ENCODE data around the gene MSH5. TPM values are rescaled to one million over a fixed set of nuclear protein-coding genes. Genes with fewer than 3 reads are reported as not detected.

MSH5 gene
- total and polyA plus RNA-seq, 2 of the 13 experiments (the other 11 are each of a cell fraction or from before 2014, with no cell fraction given), result 10.2 to 38.7 TPM

DNA sequence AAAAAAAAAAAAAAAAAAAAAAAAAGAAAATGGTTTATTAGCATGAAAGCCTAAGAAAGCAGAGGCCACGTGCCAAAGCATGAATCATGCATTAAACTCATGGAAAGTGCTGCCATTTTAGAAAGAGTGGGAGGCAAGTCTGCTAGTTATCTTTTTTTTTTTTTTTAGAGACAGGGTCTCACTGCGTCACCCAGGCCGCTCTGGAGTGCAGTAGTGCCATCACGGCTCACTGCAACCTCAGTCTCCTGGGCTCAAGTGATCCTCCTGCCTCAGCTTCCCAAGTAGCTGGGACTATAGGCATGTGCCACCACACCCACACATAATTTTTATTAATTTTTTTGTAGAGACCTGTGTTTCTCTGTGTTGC is 32.2 kb downstream of the MSH5 start (continued):
- TF ChIP-seq, protein P1, sequence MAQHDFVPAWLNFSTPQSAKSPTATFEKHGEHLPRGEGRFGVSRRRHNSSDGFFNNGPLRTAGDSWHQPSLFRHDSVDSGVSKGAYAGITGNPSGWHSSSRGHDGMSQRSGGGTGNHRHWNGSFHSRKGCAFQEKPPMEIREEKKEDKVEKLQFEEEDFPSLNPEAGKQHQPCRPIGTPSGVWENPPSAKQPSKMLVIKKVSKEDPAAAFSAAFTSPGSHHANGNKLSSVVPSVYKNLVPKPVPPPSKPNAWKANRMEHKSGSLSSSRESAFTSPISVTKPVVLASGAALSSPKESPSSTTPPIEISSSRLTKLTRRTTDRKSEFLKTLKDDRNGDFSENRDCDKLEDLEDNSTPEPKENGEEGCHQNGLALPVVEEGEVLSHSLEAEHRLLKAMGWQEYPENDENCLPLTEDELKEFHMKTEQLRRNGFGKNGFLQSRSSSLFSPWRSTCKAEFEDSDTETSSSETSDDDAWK (CRISPR knock-in tag; IDR thresholded peaks at IDR 0.05), result no peak
- TF ChIP-seq HNF4A (CRISPR knock-in tag; IDR thresholded peaks at IDR 0.05), result no peak
- TF ChIP-seq KLF15 (CRISPR knock-in tag; IDR thresholded peaks at IDR 0.05; ENCODE audit: borderline replicate concordance), result no peak
- TF ChIP-seq, protein P2, sequence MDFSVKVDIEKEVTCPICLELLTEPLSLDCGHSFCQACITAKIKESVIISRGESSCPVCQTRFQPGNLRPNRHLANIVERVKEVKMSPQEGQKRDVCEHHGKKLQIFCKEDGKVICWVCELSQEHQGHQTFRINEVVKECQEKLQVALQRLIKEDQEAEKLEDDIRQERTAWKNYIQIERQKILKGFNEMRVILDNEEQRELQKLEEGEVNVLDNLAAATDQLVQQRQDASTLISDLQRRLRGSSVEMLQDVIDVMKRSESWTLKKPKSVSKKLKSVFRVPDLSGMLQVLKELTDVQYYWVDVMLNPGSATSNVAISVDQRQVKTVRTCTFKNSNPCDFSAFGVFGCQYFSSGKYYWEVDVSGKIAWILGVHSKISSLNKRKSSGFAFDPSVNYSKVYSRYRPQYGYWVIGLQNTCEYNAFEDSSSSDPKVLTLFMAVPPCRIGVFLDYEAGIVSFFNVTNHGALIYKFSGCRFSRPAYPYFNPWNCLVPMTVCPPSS (IDR thresholded peaks at IDR 0.05), result no peak

DNA sequence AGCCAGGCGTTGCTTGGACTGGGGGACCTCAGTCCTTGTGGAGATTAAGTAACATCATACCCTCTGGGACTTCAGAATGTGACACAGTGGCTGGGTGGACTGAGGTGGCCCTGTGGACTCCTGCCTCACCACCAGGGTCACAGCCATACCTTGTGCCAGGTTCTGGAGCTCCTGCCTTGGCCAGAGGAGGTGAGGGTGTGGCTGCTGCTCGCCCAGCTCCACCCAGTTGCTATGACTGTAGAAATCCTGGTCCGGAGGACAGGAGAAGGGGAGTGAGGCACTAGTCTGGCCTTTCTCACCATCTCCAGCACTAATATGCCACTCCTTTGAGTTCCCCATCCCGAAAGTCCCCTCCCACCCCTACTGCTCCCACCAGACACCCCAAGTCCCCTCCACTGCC is 35.4 kb downstream of the MSH5 start:
- ATAC-seq, result peak; percentile 30
- 28% methylated on average over 3 of the region's 4 CpGs for WGBS (ENCODE audit: low lambda C conversion rate)
- intact Hi-C loops (cut with micrococcal nuclease; ENCODE audit: unreplicated experiment), result loop anchor here (10.0 kb wide), 1 partner anchor 150 kb away; the partner anchor contains the start of gene C2
- H2AFZ ChIP-seq (ENCODE audit: low read length), result no peak overlapping the region
- peak overlapping the region in 2 of 3 experiments; percentile 35 to 72; a peak in 4 of 6 replicates for H3K4me3 ChIP-seq (replicated peaks in 1 of 3; ENCODE audit: insufficient read depth in 1 of 3, low read depth in 2 of 3, low read length in 3 of 3)
- in situ Hi-C loops (cut with HindIII; ENCODE audit: extremely low pct_ligation_motif_present, low pct_unique_long_range_greater_than_20kb), result no loop called here
- H3K4me2 ChIP-seq (ENCODE audit: low read depth, low read length), result peak overlapping the region; percentile 88
- peaks cover 7% of the 10 kb centered on the region in 2 experiments; a peak in 4 of 5 replicates for H3K36me3 ChIP-seq (replicated peaks in 1 of 2; ENCODE audit: control insufficient read depth in 1 of 2, insufficient read depth in 2 of 2, low read length in 2 of 2)
- no peak overlapping the region for H3K27ac ChIP-seq (ENCODE audit: extremely low read length, insufficient read depth, low read length)
- H4K20me1 ChIP-seq (ENCODE audit: insufficient read depth, low read length), result no peaks in the 10 kb centered on the region
- H3K27me3 ChIP-seq (ENCODE audit: control insufficient read depth in 1 of 2, insufficient read depth in 2 of 2, low read length in 2 of 2), result no peaks in the 10 kb centered on the region
- H3K9ac ChIP-seq (ENCODE audit: insufficient read depth, low read depth, low read length), result peak overlapping the region; percentile 62; the same call in 1 of the 2 replicates
- TF ChIP-seq, protein P3, sequence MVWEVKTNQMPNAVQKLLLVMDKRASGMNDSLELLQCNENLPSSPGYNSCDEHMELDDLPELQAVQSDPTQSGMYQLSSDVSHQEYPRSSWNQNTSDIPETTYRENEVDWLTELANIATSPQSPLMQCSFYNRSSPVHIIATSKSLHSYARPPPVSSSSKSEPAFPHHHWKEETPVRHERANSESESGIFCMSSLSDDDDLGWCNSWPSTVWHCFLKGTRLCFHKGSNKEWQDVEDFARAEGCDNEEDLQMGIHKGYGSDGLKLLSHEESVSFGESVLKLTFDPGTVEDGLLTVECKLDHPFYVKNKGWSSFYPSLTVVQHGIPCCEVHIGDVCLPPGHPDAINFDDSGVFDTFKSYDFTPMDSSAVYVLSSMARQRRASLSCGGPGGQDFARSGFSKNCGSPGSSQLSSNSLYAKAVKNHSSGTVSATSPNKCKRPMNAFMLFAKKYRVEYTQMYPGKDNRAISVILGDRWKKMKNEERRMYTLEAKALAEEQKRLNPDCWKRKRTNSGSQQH (CRISPR knock-in tag; IDR thresholded peaks at IDR 0.05; ENCODE audit: low read depth), result no peak
- TF ChIP-seq, protein P4, sequence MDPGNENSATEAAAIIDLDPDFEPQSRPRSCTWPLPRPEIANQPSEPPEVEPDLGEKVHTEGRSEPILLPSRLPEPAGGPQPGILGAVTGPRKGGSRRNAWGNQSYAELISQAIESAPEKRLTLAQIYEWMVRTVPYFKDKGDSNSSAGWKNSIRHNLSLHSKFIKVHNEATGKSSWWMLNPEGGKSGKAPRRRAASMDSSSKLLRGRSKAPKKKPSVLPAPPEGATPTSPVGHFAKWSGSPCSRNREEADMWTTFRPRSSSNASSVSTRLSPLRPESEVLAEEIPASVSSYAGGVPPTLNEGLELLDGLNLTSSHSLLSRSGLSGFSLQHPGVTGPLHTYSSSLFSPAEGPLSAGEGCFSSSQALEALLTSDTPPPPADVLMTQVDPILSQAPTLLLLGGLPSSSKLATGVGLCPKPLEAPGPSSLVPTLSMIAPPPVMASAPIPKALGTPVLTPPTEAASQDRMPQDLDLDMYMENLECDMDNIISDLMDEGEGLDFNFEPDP (CRISPR knock-in tag; conservative IDR thresholded peaks at IDR 0.05), result peak; percentile 95
- TF ChIP-seq, protein P5, sequence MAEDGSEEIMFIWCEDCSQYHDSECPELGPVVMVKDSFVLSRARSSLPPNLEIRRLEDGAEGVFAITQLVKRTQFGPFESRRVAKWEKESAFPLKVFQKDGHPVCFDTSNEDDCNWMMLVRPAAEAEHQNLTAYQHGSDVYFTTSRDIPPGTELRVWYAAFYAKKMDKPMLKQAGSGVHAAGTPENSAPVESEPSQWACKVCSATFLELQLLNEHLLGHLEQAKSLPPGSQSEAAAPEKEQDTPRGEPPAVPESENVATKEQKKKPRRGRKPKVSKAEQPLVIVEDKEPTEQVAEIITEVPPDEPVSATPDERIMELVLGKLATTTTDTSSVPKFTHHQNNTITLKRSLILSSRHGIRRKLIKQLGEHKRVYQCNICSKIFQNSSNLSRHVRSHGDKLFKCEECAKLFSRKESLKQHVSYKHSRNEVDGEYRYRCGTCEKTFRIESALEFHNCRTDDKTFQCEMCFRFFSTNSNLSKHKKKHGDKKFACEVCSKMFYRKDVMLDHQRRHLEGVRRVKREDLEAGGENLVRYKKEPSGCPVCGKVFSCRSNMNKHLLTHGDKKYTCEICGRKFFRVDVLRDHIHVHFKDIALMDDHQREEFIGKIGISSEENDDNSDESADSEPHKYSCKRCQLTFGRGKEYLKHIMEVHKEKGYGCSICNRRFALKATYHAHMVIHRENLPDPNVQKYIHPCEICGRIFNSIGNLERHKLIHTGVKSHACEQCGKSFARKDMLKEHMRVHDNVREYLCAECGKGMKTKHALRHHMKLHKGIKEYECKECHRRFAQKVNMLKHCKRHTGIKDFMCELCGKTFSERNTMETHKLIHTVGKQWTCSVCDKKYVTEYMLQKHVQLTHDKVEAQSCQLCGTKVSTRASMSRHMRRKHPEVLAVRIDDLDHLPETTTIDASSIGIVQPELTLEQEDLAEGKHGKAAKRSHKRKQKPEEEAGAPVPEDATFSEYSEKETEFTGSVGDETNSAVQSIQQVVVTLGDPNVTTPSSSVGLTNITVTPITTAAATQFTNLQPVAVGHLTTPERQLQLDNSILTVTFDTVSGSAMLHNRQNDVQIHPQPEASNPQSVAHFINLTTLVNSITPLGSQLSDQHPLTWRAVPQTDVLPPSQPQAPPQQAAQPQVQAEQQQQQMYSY (CRISPR knock-in tag; IDR thresholded peaks at IDR 0.05), result peak; percentile 79
- H3K9me3 ChIP-seq (ENCODE audit: low read length), result no peaks in the 10 kb centered on the region
- no peaks in the 10 kb centered on the region for H3K79me2 ChIP-seq (ENCODE audit: insufficient read depth, low read length)
- POLR2A ChIA-PET, result interaction anchor here (0.9 to 9.0 kb wide), 20 partner anchors 9 to 176 kb away, joined by 3 to 279 read pairs (median 6); partner anchors contain the start of genes ABHD16A, APOM, BAG6 and CLIC1
- no TSS peak for BruUV-seq (replicated peaks)
- peaks cover 59% of the 10 kb centered on the region for H3K4me1 ChIP-seq (ENCODE audit: insufficient read depth, low read length)
- CTCF ChIA-PET (ENCODE audit: low intra/inter-chr PET ratio, low total read pairs), result no interaction called here
- DNase-seq (ENCODE audit: low spot score), result no peak
- FAIRE-seq, result peak; percentile 37

Measured in HepG2 (cell line).